ENCODE results near the gene CEP41.

The CEP41 gene

DNA sequence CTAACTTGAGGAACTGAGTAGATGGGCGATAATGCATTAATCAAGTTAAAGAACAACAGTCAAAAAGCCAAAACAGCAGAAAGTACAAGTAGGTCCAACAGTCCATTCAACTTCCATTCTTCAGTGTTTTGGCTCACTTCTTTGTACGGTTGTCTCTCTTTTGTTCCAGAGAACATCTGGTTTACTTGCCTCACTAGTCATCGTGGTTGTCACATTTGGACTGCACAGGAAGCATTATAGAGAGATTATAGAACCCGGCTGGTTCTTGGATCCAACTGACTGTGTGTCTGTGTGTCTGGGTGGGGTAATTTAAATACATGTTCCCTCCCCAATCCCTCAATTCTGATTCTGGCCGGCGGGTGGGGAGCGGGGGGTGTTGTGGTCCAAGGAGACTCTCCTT lies 1.8 kb upstream of the CEP41 start:
- TF ChIP-seq, protein P1, sequence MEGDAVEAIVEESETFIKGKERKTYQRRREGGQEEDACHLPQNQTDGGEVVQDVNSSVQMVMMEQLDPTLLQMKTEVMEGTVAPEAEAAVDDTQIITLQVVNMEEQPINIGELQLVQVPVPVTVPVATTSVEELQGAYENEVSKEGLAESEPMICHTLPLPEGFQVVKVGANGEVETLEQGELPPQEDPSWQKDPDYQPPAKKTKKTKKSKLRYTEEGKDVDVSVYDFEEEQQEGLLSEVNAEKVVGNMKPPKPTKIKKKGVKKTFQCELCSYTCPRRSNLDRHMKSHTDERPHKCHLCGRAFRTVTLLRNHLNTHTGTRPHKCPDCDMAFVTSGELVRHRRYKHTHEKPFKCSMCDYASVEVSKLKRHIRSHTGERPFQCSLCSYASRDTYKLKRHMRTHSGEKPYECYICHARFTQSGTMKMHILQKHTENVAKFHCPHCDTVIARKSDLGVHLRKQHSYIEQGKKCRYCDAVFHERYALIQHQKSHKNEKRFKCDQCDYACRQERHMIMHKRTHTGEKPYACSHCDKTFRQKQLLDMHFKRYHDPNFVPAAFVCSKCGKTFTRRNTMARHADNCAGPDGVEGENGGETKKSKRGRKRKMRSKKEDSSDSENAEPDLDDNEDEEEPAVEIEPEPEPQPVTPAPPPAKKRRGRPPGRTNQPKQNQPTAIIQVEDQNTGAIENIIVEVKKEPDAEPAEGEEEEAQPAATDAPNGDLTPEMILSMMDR (IDR thresholded peaks at IDR 0.05; ENCODE audit: low read depth, low read length) = no peak

DNA sequence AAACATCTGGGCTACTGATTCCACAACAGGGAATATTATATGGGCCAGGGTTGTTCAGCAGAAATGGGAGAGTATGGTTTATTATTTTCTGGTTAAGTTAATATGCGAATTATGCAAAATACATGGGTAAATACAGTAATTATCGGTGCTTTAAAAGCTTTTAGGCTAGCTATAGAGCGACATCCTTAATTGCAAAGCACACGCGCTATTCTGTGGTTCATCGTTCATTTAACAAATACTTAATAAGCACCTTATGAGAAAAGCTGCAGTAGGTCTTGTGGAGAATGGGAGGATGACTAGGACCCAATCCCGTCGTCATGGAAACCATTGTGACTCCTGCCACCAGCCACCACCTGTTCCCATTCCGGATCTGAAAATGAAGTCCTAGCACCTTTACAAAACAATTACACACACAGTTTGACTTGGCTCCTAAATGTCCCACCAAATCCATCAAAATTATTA lies 623 bp upstream of the CEP41 start:
- no peak for DNase-seq (ENCODE audit: extremely low read depth, low read depth)
- TF ChIP-seq, protein P1 (IDR thresholded peaks at IDR 0.05; ENCODE audit: low read depth, low read length) = no peak

More for the DNA sequence above, 1.8 kb upstream of the CEP41 start:
- no peak for DNase-seq (ENCODE audit: extremely low read depth, low read depth)

DNA sequence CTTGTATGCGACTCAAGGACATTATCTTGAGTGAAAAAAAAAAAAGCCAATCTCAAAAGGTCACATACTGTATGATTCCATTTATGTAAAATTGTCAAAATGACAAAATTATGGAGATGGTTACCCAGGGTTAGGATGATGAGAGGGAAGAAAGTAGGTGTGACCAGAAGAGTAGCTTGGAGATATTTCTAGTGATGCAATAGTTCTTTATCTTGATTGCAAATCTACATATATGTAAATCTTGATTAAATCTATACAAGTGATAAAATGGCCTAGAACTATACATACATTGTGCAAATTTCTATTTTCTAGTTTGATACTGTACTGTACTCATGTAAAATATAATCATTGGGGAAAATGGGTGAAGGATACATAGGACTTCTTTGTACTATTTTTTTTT lies 4.6 kb downstream of the CEP41 start:
- TF ChIP-seq, protein P1 (IDR thresholded peaks at IDR 0.05; ENCODE audit: low read depth, low read length) = no peak

DNA sequence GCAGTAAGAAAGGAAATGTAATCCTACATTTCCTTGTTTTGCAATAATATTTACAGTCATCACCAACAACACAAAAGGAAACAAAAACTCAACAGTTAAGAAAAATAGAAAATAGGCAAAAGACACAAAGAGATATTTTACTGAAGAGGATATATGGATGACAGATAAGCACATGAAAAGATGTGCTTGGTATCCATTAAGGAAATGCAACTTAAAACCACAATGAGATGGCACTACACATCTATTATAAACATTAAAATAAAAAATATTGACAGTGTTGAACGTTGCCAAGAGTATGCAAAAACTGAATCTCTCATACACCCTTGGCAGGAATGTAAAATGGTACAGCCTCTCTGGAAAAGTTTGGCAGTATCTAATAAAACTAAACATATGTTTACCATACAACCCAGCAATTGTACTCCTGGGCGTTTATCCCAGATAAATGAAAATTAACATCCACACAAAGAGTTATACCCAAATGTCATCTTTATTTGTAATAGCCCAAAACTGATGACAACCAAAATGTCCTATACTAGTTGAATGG lies 5.4 kb downstream of the CEP41 start:
- TF ChIP-seq, protein P1 (IDR thresholded peaks at IDR 0.05; ENCODE audit: low read depth, low read length) = no peak
- no peak for DNase-seq (ENCODE audit: extremely low read depth, low read depth)

More for the DNA sequence above, 4.6 kb downstream of the CEP41 start:
- no peak for DNase-seq (ENCODE audit: extremely low read depth, low read depth)

DNA sequence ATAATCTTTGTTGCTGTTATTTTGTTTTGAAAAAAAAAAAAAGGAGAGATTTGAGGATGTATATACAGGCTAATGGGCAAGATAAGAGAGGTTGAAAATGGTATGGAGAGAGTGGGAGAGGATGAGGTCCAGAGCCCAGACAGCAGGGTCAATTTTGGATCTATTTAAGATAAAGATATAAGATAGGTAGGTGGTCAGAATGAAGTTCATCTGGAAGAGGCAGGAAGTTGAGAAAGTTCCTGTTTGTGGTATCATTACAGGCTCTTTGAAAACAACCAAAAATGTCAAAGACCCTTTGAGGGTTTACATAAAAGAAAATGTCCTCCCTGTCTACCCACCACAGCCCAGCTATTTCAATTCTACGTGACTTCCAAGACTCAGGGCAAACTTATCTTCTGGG lies 7.5 kb downstream of the CEP41 start:
- TF ChIP-seq, protein P1 (IDR thresholded peaks at IDR 0.05; ENCODE audit: low read depth, low read length) = no peak
- DNase-seq (ENCODE audit: extremely low read depth, low read depth) = no peak

DNA sequence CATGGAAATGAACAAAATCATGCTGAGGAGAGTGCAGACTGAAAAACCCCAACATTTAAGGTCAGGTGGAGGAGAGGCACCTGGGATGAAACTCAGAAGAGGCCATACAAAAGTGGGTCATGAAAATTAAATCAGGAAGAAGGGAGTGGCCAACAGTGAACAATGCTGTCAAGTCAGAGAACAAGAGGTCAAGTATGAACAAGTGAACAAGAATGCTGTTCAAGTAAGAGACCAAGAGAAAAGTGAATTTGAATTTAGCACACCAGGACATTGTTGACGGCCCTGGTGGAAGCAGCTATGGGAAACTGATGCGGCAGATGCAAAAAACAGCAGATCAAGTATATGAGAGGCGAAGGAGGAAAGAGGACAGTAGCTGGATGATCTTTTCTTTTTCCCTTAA lies 7.9 kb downstream of the CEP41 start:
- TF ChIP-seq, protein P1 (IDR thresholded peaks at IDR 0.05; ENCODE audit: low read depth, low read length) = no peak
- DNase-seq (ENCODE audit: extremely low read depth, low read depth) = no peak

DNA sequence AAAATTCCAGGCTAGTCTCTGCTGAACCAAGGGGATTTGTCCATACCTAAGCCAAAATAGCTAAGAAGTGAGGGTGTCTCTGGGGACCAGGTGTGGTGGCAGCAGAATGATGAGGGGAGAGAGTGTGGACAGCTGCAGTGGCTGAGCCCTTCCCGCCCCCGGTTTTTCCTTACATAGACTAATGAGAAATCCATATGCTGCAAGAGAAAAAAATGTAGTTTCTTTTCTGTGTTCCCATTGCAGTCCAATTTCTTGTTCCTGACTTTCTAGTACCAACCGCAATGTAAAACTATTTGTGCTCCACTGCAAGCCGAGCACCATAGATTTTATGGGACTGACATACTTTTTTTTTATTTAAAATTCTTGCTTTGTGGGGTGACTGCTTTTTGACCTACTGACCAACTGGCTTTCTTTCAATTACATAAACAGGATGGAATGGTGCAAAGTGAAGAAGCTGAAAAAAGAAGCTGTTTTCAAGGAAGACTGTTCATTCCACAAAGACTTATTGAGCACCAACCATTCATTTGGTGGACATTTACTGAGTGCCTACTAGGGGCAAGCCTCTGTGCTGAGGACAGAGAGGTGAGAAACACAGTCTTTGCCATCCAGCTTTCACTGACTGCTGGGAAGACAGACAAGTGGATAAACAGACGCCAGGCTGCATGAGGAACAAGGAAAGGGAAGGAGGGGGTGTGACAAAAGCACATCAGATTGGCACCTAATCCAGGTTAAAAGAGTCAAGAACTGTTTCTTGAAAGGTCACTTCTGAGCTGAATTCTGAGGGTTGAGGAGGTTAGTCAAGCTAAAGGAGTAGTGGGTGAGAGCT lies 9.8 kb downstream of the CEP41 start:
- no peak for DNase-seq (ENCODE audit: extremely low read depth, low read depth)

More for the DNA sequence above, 9.8 kb downstream of the CEP41 start:
- TF ChIP-seq, protein P1 (IDR thresholded peaks at IDR 0.05; ENCODE audit: low read depth, low read length) = no peak
